Cardiac fibroblast (primary cell): ENCODE data around the gene EPO.
A peak's percentile ranks its signal among the peaks of the same experiment; 100 is the strongest.
"Not testable (repeated sequence)": the region's sequence is repeated elsewhere in the genome, so short reads cannot be mapped to it uniquely, and the experiment has no call there.

Source experiments
- DNase-seq, 2 donors: peaks; one replicate each; pipeline versions ENCODE4 v3.0.0 to v3.0.0-alpha.2; 2010; ENCODE audit warnings: low read depth in 2 of 2
- H3K4me3 ChIP-seq, 2 donors: replicated peaks in 1 of 2; 1 replicate in 1 of 2; 2 replicates in 1 of 2; pipeline ENCODE4 v1.5.1; 2011; ENCODE audit warnings: low read depth in 2 of 2, low read length in 2 of 2, mild to moderate bottlenecking in 2 of 2, moderate library complexity in 1 of 2
- TF ChIP-seq, protein P1 (sequence below): IDR thresholded peaks from one replicate; pipeline ENCODE4 v1.5.1; 2011; ENCODE audit warnings: low read depth, mild to moderate bottlenecking, low read length, inconsistent platforms

EPO gene

DNA sequence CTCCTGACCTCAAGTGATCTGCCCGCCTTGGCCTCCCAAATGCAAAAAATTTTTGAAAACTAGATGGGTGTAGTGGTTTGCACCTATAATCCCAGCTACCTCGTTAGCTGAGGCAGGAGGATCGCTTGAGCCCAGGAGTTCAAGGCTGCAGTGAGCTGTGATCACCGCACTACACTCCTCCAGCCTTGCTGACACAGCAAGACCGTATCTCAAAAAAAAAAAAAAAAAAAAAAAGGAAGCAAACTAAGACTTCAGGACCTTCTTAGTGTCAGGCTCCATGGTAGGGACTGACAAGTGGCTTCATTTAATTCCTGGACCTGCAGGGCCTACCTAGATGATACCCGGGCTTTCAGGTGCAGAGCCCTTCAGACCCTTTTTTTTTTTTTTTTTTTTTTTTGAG is 11.9 kb upstream of the EPO start:
- TF ChIP-seq, protein P1, sequence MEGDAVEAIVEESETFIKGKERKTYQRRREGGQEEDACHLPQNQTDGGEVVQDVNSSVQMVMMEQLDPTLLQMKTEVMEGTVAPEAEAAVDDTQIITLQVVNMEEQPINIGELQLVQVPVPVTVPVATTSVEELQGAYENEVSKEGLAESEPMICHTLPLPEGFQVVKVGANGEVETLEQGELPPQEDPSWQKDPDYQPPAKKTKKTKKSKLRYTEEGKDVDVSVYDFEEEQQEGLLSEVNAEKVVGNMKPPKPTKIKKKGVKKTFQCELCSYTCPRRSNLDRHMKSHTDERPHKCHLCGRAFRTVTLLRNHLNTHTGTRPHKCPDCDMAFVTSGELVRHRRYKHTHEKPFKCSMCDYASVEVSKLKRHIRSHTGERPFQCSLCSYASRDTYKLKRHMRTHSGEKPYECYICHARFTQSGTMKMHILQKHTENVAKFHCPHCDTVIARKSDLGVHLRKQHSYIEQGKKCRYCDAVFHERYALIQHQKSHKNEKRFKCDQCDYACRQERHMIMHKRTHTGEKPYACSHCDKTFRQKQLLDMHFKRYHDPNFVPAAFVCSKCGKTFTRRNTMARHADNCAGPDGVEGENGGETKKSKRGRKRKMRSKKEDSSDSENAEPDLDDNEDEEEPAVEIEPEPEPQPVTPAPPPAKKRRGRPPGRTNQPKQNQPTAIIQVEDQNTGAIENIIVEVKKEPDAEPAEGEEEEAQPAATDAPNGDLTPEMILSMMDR: no peak
- DNase-seq: no peak
- no peak overlapping the region for H3K4me3 ChIP-seq

DNA sequence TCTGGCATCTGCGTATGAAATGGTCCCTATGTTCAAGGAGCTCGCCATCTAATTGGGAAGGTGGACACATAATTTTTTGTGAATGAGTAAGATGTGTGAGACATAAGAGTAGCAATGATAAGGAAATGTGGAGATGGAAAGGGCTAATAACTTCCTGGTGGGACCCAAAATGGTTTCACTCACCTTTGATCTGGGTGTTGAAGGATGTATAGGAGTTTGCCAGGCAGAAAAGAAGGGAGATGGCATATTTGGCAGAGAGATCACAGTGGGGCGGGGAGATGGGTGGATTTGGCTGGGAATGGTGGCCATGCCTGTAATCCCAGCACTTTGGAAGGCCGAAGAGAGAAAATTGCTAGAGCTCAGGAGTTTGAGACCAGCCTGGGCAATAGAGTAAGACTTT is 9.8 kb upstream of the EPO start:
- TF ChIP-seq, protein P1: no peak
- no peak overlapping the region for H3K4me3 ChIP-seq
- DNase-seq: no peak

DNA sequence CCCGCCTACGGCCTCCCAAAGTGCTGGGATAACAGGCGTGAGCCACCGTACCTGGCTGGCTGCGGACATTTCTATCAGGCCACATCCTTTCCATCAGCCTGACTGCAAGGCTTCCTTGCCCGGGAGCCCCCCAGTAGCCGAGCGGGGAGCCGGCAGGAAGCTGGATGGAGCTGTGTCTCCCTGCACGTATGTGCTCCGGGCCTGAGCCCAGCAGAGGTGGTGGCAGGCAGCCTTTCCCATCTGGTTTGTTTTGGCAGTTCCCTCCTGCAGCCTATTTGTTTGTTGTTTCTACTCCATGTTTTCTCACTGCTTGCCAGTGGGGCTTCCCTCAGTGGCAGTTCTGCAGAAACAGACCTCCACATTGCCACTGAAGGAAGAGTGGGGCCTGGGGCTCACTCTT is 8.9 kb upstream of the EPO start:
- TF ChIP-seq, protein P1: no peak
- DNase-seq: no peak
- H3K4me3 ChIP-seq: no peak overlapping the region

DNA sequence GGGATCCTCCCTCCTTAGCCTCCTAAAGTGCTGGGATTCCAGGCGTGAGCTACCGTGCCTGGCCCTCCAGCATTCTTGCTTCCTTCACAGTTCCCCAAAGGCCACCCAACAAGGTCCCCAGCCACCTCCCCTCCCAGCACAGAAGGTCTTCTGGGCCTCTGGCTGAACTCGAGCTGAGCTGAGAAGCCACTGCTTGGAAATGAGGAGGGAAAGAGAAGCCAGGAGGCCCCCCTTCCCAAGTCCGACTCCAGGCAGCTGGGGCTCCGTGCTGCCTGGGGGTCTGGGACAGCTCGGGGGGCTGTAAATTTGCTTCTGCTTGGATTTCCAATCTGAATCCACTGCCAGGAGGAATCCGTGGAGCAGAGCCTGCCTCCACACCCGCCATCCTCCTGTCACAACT is 5.5 kb upstream of the EPO start:
- H3K4me3 ChIP-seq: no peak overlapping the region
- no peak for DNase-seq
- TF ChIP-seq, protein P1: no peak

DNA sequence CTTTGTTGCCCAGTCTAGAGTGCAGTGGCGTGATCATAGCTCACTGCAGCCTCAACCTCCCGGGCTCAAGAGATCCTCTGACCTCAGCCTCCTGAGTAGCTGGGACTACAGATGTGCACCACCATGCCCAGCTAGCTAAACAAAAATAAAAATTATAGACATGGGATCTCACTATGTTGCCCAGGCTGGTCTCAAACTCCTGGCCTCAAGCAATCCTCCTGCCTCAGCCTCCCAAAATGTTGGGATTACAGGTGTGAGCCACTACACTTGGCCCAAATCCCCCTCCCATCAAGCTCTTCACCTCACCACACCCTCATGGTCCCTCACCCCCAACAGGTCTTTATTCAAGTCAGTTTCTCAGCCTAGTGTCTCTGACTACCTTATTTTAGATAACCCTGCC is 3.2 kb upstream of the EPO start:
- H3K4me3 ChIP-seq, DNase-seq: not testable (repeated sequence)

DNA sequence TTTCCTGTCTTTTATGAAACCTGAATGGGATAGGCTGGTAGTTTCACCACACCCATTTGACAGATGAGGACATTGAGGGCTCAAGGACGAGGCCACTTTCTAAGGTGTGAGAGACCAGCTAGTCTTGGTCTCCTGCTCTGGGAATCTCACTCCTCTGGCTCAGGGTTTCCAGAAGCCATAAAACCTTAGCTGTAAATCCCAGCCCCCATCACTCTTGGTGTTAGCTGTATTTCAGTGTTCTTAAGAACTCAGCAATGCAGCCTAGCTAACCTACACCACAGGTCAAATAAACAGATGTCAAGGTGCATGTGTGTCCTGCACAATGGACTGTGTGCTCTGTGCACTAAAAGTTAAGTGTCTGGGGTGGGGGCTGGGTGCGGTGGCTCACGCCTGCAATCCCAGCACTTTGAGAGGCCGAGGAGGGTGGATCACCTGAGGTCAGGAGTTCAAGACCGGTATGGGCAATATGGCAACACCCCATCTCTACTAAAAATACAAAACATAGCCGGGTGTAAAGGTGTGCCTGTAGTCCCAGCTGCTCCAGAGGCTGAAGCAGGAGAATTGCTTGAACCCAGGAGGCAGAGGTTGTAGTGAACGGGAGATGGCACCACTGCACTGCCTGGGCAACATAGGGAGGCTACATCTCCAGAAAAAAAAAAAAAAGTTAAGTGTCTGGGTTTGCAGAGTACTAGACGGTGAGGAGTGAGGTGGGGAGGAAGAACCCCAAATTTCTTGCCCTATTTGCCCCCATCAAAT is 567 bp upstream of the EPO start:
- TF ChIP-seq, protein P1: peak; percentile 35
- peak; percentile 45 to 50 for DNase-seq
- H3K4me3 ChIP-seq: no peak overlapping the region

DNA sequence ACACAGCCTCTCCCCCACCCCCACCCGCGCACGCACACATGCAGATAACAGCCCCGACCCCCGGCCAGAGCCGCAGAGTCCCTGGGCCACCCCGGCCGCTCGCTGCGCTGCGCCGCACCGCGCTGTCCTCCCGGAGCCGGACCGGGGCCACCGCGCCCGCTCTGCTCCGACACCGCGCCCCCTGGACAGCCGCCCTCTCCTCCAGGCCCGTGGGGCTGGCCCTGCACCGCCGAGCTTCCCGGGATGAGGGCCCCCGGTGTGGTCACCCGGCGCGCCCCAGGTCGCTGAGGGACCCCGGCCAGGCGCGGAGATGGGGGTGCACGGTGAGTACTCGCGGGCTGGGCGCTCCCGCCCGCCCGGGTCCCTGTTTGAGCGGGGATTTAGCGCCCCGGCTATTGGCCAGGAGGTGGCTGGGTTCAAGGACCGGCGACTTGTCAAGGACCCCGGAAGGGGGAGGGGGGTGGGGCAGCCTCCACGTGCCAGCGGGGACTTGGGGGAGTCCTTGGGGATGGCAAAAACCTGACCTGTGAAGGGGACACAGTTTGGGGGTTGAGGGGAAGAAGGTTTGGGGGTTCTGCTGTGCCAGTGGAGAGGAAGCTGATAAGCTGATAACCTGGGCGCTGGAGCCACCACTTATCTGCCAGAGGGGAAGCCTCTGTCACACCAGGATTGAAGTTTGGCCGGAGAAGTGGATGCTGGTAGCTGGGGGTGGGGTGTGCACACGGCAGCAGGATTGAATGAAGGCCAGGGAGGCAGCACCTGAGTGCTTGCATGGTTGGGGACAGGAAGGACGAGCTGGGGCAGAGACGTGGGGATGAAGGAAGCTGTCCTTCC is 620 bp downstream of the EPO start:
- H3K4me3 ChIP-seq: no peak overlapping the region
- DNase-seq: no peak
- TF ChIP-seq, protein P1: no peak
